Measurements from ENCODE around the gene STMN1. TPM values are rescaled to one million over a fixed set of nuclear protein-coding genes. Genes with fewer than 3 reads are reported as not detected.

The STMN1 gene
- total RNA-seq: 72.4 and 192 TPM in 2 replicates

DNA sequence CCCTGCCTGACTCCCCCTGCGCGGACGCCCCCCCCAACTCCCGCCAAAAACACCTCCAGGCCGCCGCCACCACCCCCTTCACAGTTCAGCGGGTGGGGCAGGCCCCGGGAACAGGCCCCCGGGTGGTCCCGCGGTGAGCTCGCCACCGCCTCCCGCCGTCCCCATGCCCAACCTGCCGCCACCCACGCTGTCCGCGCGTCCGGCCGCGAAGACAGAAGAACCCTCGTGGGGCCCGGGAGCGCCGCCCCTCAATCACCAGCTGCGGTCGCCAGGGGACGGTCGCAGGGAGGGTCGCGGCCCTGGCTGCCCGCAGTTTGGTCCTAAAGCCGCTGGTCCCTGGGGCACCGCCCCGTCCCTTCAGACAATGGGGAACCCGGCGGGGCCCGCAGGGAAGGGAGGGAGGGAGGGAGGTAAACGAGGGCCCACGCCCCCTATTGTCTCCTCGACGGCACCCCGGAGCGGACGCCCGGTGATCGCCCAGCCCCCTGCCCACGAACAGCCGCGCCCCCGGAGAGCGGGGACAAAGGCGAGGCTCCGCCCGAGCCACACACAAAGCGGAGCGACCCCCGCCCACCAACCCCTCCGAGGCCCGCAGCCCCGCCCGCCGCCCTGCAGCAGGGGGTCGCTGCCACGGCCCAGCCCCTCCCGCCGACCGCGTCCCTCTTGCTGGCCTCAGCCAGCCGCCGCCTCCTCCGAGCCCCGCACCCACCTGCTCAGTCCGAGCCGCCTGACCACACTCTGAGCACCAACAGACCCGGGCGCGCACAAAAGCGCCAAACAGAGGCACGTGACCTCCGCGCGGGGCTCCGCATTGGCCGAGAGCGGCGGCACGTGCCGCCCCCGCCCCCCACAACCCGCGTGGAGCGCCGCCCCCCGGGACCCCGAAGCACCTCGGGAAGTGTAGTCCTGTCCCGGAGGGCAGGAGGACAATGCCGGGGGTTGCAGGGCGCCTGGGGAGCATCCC lies at the start of gene STMN1:
Gene STMN1 (minus strand): TSS at position 740 of the 964 bp plus-strand sequence. CDS start 1,743 bp downstream, outside the sequence.

DNA sequence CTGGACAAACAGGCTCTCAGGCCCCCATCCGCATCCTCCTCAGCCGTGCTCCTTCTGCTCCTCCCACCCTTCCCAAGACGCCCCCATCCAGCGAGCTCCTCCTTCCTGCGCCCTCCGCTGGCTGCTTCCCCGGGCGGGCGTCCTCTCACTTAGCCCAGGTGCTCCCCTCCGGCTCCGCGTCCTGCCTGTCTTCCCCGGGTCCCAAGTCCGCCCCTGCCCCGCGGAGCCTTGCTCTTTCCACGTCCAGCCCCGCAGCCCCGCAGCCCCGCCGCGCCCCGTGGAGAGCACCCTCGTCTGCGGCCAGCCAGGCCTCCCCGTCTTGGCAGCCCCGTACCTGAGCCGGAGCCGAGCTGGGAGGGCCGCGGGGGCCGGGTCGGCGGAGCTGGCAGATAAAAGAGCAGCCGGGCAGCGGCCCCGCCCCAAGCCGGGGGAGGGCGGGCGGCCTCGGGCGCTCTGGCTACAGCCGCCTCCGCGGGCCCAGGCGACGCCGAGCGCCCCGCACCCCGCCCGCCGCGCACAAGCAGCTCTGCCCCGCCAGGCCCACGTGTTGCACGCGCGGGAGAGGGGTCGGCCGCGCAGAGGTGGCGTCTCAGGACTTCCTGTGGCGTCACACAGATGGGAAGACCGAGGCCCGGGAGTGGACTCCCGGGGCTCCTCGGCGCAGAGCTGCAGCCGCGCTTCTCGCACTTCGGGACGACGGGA lies 30.9 kb downstream of the STMN1 start, which contains the start of gene PAQR7:
Gene PAQR7 (minus strand): TSS at position 555 of the 702 bp plus-strand sequence. CDS start 11,869 bp downstream, outside the sequence.

DNA sequence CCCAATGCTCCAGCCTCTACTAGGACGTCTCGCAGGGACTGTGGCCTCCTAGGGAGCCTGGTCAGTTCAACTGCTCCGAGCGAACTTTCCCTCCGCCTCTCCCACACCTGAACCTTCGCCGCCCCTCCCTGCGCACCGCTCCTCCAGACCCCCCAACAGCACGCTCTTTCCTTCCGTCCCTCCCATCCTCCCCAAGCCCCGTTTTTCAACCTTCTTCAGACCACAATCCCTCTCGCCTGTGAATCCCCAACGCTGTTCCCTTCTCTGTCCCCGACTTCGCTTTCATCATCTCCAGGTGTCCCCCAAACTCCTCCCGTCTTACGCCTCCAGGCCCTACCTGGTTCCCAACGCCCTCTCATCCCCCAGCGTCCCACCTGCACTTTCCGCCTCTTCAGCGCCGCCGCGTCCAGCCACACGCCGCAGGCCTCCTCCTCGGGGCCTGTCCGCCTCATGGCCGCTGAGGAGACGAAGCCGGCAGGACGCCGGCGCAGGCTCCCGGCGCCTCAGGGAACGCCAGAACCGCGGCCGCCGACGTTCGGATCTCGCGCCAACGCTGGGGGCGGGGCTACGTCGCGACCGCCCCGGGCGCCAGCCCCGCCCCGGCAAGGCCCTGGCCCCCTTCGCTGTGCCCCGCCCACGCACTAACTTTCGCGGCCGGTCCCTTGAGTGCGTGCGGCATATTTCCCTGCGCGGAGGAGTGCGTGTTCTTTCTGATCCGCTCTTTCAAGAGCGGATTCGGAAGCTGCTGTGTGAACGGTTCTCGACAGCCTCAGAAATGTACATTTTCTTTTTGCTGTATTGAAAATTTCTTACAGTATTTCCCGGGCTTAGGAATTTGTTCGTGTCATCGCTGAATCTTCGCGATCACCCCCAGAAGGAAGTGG lies 47.1 kb downstream of the STMN1 start, which contains the start of gene AUNIP:
Gene AUNIP (minus strand): TSS at position 552 of the 884 bp plus-strand sequence. CDS start 100 bp downstream, at position 452.

Other genes starting within 250 kb of the STMN1 start
- gene SELENON, start 106.2 kb downstream of the STMN1 start, total RNA-seq: 14.3 and 22.9 TPM in 2 replicates
- 32.1 and 34.2 TPM in 2 replicates for gene MTFR1L, start 86.5 kb downstream of the STMN1 start, total RNA-seq
- 1.7 and 5.6 TPM in 2 replicates for gene AUNIP, start 47.0 kb downstream of the STMN1 start, total RNA-seq
- gene PAQR7, start 30.7 kb downstream of the STMN1 start, total RNA-seq: 8.0 and 9.6 TPM in 2 replicates
- 7.7 and 9.4 TPM in 2 replicates for gene PAFAH2, start 91.6 kb upstream of the STMN1 start, total RNA-seq
- 0.44 and 0.75 TPM in 2 replicates for gene EXTL1, start 115.4 kb upstream of the STMN1 start, total RNA-seq
- gene SLC30A2, start 139.7 kb upstream of the STMN1 start, total RNA-seq: not detected in 2 replicates
- 0.11 and 0.25 TPM in 2 replicates for gene TRIM63, start 161.2 kb upstream of the STMN1 start, total RNA-seq
- 6.9 and 8.4 TPM in 2 replicates for gene PDIK1L, start 205.4 kb upstream of the STMN1 start, total RNA-seq